Stomach (tissue), 4 donors: ENCODE measurements around the gene RDH16.

Experiments
- CTCF ChIP-seq, 7 experiments: fragments of 450-650 bp in 4 of 7; fragments of 200-600 bp in 3 of 7; sonication (generic) in 3 of 7; IDR thresholded peaks; one replicate each; pipeline ENCODE4 v1.5.1; 2016 to 2019; ENCODE audit warnings: antibody characterized with exemption in 7 of 7, control low read depth in 2 of 7, mild to moderate bottlenecking in 1 of 7
- EP300 ChIP-seq: sonication (generic); formaldehyde crosslinking; IDR thresholded peaks from one replicate; pipeline ENCODE4 v1.6.1; 2017; ENCODE audit warnings: antibody characterized with exemption
- POLR2A ChIP-seq, 4 donors: fragments of 450-650 bp; IDR thresholded peaks; one replicate each; pipeline ENCODE4 v1.6.1; 2016; ENCODE audit warnings: antibody characterized with exemption in 4 of 4, control low read depth in 2 of 4, mild to moderate bottlenecking in 1 of 4, moderate library complexity in 1 of 4
- POLR2AphosphoS5 ChIP-seq, 3 donors: sonication (generic); formaldehyde crosslinking; IDR thresholded peaks; one replicate each; pipeline ENCODE4 v1.6.1; 2016; ENCODE audit warnings: antibody characterized with exemption in 3 of 3

DNA sequence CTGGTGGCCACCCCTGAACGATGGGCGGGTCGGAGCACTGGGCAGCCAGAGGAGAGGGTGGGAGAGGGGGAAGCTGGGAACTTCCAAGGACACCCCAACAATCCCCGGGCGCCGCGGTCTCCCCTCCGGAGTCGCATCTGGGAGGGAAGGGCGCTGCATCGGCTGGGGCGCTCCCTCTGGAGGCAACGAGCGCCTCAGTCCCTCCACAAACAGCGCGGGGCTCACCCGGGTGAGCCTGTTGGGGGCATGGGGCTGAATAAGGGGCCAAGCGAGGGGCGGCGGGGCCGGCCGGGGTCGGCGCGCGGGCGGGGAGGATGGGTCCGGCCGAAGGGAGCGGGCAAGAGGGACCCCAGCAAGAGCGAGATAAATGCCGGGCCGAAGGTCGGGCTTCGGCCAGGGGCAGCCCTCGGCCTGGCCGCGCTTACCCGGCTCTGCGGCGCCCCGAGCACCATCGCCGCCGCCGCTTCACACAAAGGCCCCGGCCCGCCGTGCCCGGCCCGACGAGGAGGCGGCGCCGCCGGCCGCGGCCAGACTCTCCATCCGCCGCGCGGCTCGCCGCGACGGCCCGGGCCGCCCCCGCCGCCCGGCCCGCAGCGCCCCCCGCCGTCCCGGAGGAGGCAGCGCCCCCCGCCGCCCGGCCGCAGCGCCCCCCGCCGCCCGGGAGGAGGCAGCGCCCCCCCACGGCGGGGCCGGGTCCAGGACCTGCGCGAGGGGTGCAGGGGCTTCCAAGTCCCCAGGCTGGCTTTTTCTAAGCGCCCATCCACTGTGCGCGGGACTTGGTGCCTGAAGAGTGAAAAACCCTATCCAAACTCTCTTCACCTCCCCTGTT lies 48.8 kb upstream of the RDH16 start, which contains the start of gene ZBTB39:
- TF ChIP-seq CTCF (IDR thresholded peaks at IDR 0.05): peak in 3 of 7 experiments; percentile 29 to 71 (median 56)
- no peak for TF ChIP-seq POLR2A (IDR thresholded peaks at IDR 0.05)
- TF ChIP-seq POLR2AphosphoS5 (IDR thresholded peaks at IDR 0.05): no peak
- TF ChIP-seq EP300: no peak
